Measurements from ENCODE around the gene RNF20. TPM values are rescaled to one million over a fixed set of nuclear protein-coding genes. Genes with fewer than 3 reads are reported as not detected.
A peak's percentile ranks its signal among the peaks of the same experiment; 100 is the strongest.

RNF20 gene, protein sequence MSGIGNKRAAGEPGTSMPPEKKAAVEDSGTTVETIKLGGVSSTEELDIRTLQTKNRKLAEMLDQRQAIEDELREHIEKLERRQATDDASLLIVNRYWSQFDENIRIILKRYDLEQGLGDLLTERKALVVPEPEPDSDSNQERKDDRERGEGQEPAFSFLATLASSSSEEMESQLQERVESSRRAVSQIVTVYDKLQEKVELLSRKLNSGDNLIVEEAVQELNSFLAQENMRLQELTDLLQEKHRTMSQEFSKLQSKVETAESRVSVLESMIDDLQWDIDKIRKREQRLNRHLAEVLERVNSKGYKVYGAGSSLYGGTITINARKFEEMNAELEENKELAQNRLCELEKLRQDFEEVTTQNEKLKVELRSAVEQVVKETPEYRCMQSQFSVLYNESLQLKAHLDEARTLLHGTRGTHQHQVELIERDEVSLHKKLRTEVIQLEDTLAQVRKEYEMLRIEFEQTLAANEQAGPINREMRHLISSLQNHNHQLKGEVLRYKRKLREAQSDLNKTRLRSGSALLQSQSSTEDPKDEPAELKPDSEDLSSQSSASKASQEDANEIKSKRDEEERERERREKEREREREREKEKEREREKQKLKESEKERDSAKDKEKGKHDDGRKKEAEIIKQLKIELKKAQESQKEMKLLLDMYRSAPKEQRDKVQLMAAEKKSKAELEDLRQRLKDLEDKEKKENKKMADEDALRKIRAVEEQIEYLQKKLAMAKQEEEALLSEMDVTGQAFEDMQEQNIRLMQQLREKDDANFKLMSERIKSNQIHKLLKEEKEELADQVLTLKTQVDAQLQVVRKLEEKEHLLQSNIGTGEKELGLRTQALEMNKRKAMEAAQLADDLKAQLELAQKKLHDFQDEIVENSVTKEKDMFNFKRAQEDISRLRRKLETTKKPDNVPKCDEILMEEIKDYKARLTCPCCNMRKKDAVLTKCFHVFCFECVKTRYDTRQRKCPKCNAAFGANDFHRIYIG
- total RNA-seq, result 22.0 and 24.4 TPM in 2 replicates
- polyA plus RNA-seq, result 30.2 and 38.7 TPM in 2 replicates

GRCh38 chr9:101533334-101534204 is at the start of gene RNF20:
TSS of gene RNF20 (plus strand) at chr9:101533853. CDS start at chr9:101535424, 1,571 bp downstream.
- peak; percentile 99 to 100 for DNase-seq (ENCODE audit: low read depth in 1 of 2, low spot score in 1 of 2)
- H3K27ac ChIP-seq, result peak within 1 kb of the TSS; percentile 94
- H3K4me1 ChIP-seq (ENCODE audit: low read depth), result peaks cover 10% of the 10 kb centered on the region
- TF ChIP-seq, protein P1, sequence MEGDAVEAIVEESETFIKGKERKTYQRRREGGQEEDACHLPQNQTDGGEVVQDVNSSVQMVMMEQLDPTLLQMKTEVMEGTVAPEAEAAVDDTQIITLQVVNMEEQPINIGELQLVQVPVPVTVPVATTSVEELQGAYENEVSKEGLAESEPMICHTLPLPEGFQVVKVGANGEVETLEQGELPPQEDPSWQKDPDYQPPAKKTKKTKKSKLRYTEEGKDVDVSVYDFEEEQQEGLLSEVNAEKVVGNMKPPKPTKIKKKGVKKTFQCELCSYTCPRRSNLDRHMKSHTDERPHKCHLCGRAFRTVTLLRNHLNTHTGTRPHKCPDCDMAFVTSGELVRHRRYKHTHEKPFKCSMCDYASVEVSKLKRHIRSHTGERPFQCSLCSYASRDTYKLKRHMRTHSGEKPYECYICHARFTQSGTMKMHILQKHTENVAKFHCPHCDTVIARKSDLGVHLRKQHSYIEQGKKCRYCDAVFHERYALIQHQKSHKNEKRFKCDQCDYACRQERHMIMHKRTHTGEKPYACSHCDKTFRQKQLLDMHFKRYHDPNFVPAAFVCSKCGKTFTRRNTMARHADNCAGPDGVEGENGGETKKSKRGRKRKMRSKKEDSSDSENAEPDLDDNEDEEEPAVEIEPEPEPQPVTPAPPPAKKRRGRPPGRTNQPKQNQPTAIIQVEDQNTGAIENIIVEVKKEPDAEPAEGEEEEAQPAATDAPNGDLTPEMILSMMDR (IDR thresholded peaks at IDR 0.05; ENCODE audit: low read depth, low read length), result no peak
- no peaks in the 10 kb centered on the region for H3K27me3 ChIP-seq
- peak within 1 kb of the TSS; percentile 46 for H3K4me3 ChIP-seq
- H3K36me3 ChIP-seq, result peaks cover 16% of the 10 kb centered on the region
- no peaks in the 10 kb centered on the region for H3K9me3 ChIP-seq (ENCODE audit: low read depth)

GRCh38 chr9:101484046-101484445 is 49.6 kb upstream of the RNF20 start:
- TF ChIP-seq, protein P1 (IDR thresholded peaks at IDR 0.05; ENCODE audit: low read depth, low read length), result no peak
- H3K27ac ChIP-seq, result no peak overlapping the region
- no peak overlapping the region for H3K4me3 ChIP-seq

GRCh38 chr9:101485924-101486692 is 47.5 kb upstream of the RNF20 start:
- DNase-seq (ENCODE audit: low read depth in 1 of 2, low spot score in 1 of 2), result peak; percentile 9 to 63
- TF ChIP-seq, protein P1 (IDR thresholded peaks at IDR 0.05; ENCODE audit: low read depth, low read length), result no peak
- Histone ChIP-seq H3K4me3 (peak overlapping the region; percentile 56), H3K36me3 (no peaks in the 10 kb centered on the region), H3K27me3 (peaks cover 10% of the 10 kb centered on the region), H3K9me3 (ENCODE audit: low read depth) (no peaks in the 10 kb centered on the region), H3K4me1 (ENCODE audit: low read depth) (no peaks in the 10 kb centered on the region), H3K27ac (no peak overlapping the region)

More at GRCh38 chr9:101484046-101484445, 49.6 kb upstream of the RNF20 start:
- no peak for DNase-seq (ENCODE audit: low read depth in 1 of 2, low spot score in 1 of 2)
- peaks cover 10% of the 10 kb centered on the region for H3K27me3 ChIP-seq
- no peaks in the 10 kb centered on the region for H3K9me3 ChIP-seq (ENCODE audit: low read depth)
- H3K4me1 ChIP-seq (ENCODE audit: low read depth), result no peaks in the 10 kb centered on the region
- H3K36me3 ChIP-seq, result no peaks in the 10 kb centered on the region

DNA sequence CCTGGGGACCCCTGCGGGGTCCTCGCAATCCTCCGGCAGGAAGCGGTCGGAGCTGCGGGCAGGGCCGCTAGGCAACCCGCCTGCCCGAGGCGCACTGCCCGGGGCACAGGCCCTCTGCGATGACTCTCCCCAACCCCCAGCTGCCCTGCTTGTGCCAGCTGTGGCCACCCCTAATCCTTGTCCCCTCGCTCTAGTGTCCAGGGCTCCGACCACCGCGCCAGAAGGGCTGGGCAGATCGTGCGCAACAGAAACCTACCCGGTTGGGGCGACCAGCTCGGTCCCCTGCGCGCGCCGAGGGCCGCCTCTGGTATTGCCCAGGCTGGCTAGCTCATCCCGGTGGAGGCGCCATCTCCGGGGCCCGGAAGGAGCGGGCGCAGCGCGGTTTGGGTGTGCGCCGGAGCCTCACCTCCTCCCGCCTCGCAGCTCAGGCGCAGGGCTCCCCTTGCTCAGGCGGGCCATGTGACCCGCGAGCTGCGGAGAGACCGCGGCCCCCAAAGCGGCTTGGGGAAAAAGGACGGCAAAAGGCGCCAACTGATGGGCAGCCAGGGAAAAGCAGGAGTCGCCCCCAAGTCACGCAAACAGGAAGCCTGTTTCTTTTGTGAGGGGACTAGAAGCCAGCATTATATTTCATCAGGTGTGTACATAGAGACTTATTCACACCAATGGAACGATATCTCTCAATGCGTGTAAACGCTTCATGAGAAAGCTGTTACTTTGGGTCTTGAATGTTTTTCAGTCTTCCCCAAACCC is 46.8 kb upstream of the RNF20 start:
- Histone ChIP-seq H3K4me3 (peak overlapping the region; percentile 56), H3K27ac (no peak overlapping the region), H3K36me3 (no peaks in the 10 kb centered on the region), H3K9me3 (ENCODE audit: low read depth) (no peaks in the 10 kb centered on the region), H3K4me1 (ENCODE audit: low read depth) (no peaks in the 10 kb centered on the region), H3K27me3 (peaks cover 10% of the 10 kb centered on the region)
- TF ChIP-seq, protein P1 (IDR thresholded peaks at IDR 0.05; ENCODE audit: low read depth, low read length), result peak; percentile 14
- peak; percentile 48 to 64 for DNase-seq (ENCODE audit: low read depth in 1 of 2, low spot score in 1 of 2)

Data from cardiac muscle cell (in vitro differentiated cells and primary cell).